GM19463 (cell line): Measurements from ENCODE around the gene IRAK2.
"Not testable (repeated sequence)": the region's sequence is repeated elsewhere in the genome, so short reads cannot be mapped to it uniquely, and the experiment has no call there.

Source experiments
- ATAC-seq: cut with Tn5 transposase; IDR thresholded peaks from one replicate; pipeline ENCODE4 v1.9.1; 2021; ENCODE audit warnings: mild to moderate bottlenecking, moderate library complexity; ENCODE audit not compliant: unreplicated experiment

The IRAK2 gene

GRCh38 chr3:10157031-10157430, 7.7 kb upstream of the IRAK2 start:
- no peak for ATAC-seq

- ATAC-seq = not testable (repeated sequence)
Observed at GRCh38 chr3:10158555-10158954, 6.2 kb upstream of the IRAK2 start.

GRCh38 chr3:10160346-10160745, 4.4 kb upstream of the IRAK2 start:
- ATAC-seq = no peak

- no peak for ATAC-seq
Observed at GRCh38 chr3:10160925-10161324, 3.8 kb upstream of the IRAK2 start.

DNA sequence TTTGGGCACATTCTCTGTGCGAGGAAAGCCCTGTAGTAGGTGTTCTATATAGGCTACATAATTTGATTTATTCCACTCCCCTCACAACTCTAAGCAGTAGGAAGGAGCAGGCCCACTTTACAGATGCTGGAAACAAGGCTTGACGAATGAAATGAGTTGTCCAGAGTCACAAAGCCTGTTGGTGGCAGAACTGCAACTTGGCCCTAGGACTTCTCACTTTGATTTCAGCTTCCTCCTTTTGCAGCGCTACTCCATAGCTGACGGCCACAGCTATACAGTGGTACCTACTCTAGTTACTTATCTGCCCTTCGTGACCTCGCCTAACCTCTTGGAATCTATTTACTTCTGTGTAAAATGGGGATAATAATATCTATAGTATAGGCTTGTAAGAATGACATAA, 2.5 kb upstream of the IRAK2 start:
- ATAC-seq = no peak

- not testable (repeated sequence) for ATAC-seq
Observed at GRCh38 chr3:10164201-10164545, 546 bp upstream of the IRAK2 start.

GRCh38 chr3:10166213-10166604, 1.5 kb downstream of the IRAK2 start:
- no peak for ATAC-seq

DNA sequence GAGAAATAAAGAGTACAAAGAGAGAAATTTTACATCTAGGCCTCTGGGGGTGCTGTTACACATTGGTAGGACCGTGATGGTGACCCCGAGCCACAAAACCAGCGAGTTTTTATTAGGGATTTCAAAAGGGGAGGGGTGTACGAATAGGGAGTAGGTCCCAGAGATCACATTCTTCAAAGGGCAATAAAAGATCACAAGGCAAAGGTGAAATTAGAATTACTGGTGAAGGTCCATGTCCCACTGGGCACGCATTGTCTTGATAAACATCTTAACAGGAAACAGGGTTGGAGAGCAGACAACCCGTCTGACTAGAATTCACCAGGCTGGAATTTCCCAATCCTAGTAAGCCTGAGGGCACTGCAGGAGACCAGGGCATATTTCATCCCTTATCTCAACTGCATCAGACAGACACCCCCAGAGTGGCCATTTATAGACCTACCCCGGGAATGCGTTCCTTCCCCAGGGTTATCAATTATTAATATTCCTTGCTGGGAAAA, 4.3 kb downstream of the IRAK2 start:
- ATAC-seq = no peak

GRCh38 chr3:10170915-10171478, 6.3 kb downstream of the IRAK2 start:
- no peak for ATAC-seq

DNA sequence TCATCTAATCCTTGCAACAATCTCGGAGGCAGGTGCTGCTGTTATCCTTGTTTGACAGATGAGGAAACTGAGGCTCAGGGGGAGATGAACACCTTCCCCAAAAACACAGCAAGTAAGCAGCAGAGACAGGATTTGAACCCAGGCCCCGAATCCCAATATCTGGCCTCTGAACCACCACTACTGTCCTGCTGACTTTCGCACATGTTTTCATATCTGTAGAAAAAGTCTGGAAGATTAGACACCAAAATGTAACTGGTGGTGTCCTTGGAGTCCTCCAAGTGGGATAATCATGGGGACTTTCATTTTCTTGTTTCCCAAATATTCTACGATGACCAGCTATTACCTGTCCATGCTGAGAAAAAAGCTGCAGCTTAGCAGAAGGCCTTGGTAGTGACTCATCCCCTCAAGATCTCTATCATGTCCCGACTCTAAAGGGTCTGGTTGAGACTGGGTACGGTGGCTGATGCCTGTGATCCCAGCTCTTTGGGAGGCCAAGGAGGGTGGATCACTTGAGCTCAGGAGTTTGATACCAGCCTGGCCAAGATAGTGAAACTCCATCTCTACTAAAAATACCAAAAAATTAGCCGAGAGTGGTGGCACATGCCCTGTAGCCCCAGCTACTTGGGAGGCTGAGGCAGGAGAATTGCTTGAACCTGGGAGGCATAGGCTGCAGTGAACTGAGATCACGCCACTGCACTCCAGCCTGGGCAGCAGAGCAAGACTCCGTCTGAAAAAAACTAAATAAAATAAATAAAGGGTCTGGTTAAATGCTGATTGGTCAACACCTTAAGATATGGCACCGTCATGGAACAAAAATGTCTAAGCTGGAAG, 8.6 kb downstream of the IRAK2 start:
- ATAC-seq = no peak

GRCh38 chr3:10173926-10174435, 9.3 kb downstream of the IRAK2 start:
- peak; percentile 58 for ATAC-seq

GRCh38 chr3:10175334-10175733, 10.6 kb downstream of the IRAK2 start:
- ATAC-seq = not testable (repeated sequence)

DNA sequence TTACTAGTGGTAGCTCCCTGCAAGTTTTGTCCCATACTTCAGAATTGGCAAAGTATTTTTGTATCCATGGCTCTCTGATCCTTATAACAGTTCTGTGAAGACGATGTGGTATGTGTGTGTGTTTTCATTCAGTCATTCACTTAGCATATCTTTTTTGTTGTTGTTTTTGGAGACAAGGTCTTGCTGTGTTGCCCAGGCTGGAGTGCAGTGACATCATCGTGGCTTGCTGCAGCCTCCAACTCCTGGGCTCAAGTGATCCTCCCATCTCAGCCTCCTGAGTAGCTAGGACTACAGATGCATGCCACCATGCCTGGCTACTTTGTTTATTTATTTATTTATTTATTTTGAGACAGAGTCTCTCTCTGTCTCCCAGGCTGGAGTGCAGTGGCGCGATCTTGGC, 11.4 kb downstream of the IRAK2 start:
- ATAC-seq = not testable (repeated sequence)

DNA sequence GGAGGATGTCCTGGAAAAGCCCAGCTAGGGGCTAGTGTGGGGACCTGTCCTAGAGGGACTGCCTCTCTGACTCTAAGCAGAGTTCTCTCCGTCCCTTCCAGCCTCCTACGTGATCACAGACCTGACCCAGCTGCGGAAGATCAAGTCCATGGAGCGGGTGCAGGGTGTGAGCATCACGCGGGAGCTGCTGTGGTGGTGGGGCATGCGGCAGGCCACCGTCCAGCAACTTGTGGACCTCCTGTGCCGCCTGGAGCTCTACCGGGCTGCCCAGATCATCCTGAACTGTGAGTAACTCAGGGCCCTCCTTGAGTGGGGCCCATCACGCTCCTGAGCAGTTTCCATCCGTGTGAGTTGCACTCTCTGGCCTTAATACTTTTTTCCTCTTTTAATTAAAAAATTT, 13.0 kb downstream of the IRAK2 start:
- no peak for ATAC-seq

DNA sequence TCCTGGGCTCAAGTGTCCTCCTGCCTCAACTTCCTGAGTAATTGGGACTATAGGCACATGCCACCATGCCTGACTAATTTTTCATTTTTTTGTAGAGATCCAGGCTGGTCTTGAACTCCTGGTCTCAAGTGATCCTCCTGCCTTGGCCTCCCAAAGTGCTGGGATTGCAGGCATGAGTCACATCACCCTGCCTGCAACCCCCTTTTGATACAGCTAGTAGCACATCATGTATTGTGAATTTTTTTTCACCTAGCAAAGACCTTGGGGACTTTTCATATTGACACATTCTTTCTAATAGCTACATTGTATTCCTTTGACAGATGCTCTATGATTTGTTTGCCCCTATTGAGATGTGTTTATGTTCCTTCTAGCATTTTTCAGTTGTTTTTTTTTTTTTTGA, 14.2 kb downstream of the IRAK2 start:
- no peak for ATAC-seq

GRCh38 chr3:10180289-10180688, 15.6 kb downstream of the IRAK2 start:
- ATAC-seq = no peak

DNA sequence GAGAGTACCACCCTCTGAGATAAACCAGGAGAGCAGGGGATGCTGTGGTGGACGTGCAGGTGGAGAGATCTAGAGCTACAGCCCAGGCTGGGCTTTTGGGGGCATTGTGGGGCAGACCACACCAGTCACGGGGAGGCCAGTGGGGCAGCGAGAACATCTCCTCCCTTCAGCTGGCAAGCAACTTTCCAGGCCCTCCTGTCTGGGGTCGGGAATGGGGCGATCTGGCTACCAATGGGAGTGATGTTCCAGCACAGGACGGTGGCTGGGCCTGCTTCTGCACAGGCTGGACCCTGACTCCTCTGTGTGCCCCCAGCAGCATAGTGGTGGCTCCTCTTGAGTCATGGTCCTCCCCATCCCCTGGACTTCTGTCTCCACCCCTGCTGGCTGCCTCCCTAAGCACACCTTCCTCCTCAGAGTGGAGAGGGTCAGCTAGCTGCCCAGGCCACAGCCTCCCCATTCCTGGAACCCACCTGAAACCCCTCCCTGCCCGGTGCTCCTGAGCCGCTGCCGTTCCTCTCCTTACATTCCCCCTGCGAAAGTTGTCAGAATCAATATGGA, 16.1 kb downstream of the IRAK2 start:
- ATAC-seq = no peak

- ATAC-seq = no peak
Observed at GRCh38 chr3:10182950-10183349, 18.2 kb downstream of the IRAK2 start.

- ATAC-seq = no peak
Observed at GRCh38 chr3:10184250-10184649, 19.5 kb downstream of the IRAK2 start.

DNA sequence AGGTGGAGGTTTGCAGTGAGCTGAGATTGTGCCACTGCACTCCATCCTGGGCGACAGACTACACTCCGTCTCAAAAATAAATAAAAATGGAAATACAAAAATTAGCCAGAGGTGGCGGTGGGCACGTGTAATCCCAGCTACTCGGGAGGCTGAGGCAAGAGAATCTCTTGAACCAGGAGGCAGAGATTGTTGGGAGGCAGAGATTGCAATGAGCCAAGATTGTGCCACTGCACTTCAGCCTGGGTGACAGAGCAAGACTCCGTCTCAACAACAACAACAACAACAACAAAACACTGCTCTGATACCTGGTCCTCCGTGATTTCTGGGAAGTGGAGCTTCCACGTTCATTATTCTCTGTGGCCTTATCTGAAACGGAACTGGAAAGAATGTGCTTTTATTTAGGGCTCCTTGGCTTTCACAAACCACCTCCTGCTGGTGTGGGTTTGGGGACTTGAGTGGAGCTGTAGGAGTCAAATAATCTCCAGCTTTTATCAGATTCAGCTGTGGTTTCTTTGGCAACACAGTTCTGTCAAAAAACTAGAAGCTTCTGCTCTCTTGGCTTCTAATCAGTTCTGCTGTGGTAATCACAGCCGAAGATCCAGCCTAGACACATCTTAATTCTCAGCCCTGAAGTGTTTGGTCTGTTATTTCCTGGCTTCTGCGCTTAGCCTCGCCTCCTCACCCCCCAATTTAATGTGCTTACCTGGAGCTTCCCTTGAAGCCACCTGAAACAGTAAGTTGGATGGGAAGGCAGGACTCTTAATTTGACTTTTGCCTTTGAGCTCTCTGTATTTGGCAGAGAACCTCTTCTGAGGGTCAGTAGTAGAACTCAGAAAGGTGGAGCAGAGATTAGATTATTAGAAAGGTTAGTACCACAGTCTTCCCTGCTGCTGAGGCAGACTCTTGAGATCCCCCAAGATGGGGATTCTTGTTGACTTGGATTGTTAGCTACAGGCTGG, 21.4 kb downstream of the IRAK2 start:
- no peak for ATAC-seq
